GM18498 (cell line): ENCODE data around the gene ZC3H7B.

Experiments
- ATAC-seq: cut with Tn5 transposase; IDR thresholded peaks from one replicate; pipeline ENCODE4 v1.9.1; 2021; ENCODE audit warnings: mild to moderate bottlenecking, moderate library complexity; ENCODE audit not compliant: unreplicated experiment

The ZC3H7B gene

DNA sequence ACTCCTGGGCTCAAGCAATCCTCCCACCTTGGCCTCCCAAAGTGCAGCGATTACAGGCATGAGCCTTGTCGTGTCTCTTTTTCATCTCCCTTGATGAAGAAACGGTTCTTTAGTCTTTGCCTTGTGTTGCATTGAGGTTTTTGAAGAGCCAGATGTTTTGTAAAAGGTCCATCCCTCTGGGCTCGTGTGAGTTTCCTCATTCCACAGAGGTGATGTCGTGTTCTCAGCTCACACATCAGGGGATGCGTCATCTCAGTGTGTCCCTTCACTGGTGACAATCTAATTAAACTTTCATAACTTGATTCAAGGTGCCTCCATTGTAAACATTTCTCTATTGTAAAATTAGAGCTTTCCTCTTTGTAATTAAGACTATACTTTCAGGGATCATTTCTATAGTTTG is 50.7 kb downstream of the ZC3H7B start:
- ATAC-seq, result no peak

DNA sequence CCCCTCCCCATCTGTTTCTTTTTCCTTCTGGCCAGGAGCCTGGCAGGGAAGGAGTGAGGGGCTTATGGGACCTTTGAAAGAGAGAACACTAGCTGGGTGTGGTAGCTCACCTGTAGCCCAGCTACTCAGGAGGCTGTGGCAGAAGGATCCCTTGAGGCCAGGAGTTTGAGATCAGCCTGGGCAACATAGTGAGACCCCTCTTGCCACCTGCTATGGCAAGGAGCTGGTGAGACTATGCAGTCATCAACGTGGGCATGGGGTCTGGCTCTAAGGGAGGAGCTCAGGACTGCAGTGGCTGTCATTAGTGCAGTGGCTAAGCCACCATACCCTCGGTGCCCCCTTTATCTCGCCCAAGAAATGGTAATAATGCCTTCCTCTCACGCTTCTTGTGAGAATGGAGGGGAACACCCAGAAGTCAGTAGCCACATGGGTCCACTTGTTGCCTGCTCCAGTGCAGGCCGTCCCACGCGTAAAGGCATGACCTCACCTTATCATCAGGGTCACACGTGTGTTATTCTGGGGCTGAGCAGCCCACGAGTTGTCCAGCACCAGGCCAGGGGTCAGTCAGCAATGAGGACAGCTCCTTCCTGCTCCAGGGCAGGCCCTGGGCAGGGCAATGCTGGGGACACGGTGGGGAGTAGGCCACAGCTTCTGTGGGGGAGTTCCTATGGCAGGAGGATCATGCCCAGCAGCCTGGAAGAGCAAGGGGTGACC is 52.7 kb downstream of the ZC3H7B start:
- ATAC-seq, result no peak

DNA sequence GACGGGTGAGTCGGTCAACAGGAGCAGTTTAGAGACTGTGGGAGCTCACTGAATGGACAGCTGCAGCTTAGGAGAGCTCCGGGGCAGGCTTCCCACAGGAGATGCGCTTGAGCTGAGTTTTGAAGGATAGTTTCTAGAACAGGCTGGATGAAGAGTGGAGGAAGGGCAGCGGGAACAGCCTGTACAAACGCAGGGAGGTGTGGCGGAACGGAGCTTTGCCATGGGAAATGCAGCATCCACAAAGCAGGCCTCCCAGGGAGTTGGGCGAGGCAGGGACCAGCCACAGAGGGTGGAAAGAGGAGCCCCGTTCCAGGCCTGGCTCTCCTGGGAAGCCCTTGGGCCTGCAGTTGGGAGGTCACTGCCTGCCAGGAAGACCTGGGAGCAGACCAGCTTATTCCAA is 53.7 kb downstream of the ZC3H7B start:
- no peak for ATAC-seq

DNA sequence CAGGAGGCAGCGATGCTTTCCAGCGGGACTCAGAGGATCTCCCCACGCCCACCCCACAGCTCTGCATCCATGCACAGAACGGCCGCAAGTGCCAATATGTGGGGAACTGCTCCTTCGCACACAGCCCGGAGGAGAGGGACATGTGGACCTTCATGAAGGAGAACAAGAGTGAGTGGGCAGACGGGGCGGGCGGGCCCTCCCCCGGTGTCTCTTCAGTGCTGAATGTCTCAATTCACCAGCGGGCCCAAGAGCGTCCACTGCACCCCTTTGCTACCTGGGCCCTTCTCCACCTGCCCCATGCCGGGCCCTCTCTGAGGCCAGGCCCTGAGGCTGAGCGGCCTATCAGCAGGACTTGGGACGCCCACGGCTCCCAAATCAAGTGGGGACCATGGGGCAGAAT is 54.6 kb downstream of the ZC3H7B start:
- no peak for ATAC-seq

DNA sequence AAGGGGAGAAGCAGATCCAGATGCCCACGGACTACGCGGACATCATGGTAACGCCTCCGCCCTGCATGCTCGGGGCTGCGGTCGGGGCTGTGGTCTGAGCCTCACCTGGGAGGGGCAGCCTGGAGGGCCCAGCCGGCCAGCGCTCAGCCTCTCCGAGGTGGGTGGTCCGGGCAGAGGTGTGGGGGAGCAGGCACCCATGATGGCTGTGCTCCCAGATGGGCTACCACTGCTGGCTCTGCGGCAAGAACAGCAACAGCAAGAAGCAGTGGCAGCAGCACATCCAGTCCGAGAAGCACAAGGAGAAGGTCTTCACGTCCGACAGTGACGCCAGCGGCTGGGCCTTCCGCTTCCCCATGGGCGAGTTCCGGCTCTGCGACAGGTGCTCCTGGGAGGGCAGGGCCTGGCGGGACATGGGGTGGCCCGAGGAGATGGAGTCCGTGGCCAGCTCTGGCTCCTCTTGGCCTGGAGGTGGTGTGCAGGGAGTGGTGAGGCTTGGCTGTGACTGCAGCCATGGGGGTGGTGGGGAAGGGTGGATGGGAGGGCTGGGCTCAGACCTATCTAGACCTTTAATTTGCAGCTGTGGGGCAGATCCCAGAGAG is 55.2 kb downstream of the ZC3H7B start:
- no peak for ATAC-seq

DNA sequence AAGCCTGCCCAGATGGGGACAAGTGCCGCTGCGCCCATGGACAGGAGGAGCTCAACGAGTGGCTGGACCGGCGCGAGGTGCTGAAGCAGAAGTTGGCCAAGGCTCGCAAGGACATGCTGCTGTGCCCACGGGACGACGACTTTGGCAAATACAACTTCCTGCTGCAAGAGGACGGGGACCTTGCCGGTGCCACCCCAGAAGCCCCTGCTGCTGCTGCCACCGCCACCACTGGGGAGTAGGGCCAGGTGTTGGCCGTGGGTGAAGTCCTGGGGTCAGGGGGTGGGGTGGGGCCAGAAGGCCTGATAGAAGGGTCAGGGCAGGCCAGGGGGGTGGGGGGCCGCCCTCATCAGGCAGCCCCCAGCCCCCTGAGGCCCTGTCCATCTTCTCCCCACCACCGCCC is 55.9 kb downstream of the ZC3H7B start:
- no peak for ATAC-seq

DNA sequence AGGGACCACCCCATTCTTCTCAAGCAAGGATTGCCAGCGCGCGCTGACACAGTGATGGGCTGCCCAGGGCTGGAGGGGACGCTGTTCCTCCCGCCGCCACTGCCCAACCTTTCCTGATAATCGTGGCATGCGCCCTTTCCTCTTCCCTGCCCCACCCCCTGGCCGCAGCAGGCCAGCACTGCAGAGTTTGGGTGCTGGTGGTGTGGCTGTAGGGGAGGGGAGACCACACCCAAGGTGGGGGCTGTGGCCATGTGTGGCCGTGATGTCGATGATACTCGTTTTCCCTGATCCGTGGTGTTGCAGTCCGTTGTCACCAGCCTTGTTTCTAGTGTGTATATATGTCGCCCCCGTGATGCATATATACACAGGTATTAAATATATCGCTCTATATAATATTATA is 57.6 kb downstream of the ZC3H7B start:
- no peak for ATAC-seq

DNA sequence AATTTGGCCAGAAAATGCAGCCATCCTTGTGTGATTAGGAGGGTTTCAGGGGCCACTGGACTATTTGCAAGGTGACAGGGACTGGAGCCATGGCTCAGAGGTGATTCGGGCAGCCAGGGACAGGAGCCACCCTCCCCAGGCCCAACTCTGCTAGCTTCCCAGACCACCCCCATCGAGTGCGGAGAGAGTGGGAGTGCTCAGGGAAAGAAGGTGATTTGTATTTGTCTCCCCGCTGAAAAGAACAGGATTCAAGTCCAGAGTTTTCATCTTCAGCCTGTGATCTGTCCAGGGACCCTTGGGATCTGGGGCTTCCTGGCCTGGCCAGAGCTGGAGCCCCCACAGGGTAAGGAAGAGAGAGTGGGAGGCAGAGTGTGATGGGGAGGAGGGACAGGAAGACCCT is 58.1 kb downstream of the ZC3H7B start:
- no peak for ATAC-seq

DNA sequence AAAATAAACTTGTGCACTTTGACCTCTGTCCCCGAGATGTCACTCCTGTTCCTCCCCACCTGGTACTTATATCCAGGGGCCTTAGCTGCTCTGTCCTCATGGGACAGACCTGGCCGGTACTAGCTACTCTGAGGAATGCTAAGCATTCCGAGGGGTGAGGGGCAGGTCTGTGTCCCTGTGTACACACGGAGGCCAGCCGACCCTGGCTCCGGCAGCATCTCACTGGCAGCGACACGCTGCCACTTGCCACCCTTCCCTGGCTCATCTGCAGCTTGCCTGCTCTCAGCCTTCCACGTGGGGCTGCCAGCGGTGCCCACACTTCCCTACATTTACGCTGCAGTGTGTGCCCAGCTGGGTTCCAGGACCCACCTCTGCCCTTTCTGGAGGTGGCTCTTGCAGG is 58.8 kb downstream of the ZC3H7B start:
- no peak for ATAC-seq

DNA sequence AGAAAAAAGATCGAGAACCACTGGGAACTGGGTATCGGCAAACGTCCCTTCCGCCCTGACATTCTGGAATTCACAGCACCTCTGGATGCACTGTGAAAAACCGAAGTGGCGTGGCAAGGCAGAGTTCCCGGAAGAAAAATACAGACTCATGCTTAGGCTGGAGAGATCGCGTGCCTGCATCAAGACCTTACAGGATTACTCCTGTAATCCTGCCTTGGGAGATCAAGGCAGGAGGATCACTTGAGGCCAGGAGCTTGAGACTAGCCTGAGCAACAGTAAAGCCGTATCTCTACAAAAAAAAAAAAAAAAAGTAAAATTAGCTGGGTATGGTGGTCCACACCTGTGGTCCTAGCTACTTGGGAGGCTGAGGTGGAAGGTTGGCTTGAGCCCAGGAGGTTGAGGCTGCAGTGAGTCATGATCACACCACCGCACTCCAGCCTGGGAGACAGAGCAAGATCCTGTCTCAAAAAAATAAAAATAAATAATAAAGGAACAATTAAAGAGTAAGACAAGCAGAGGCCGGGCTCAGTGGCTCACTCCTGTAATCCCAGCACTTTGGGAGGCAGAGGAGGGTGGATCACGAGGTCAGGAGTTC is 60.5 kb downstream of the ZC3H7B start:
- no peak for ATAC-seq

DNA sequence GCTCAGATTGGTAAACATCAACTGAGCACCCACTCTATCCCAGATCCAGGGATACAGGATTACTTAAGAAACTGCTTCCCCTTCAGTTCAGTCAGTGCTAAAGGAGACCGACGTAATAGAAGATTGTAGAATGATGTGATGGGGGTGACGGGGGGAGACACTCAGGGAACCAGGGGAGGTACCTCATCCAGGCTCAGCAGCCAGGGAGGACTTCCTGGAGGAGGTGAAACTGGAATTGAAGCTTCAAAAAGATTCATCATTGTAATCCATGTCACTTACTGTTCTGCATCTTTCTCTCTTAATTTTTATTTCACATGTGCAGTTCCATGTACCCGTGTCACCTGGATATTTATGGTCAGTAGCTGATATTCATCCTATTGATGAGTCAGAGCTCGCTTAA is 61.3 kb downstream of the ZC3H7B start:
- no peak for ATAC-seq

DNA sequence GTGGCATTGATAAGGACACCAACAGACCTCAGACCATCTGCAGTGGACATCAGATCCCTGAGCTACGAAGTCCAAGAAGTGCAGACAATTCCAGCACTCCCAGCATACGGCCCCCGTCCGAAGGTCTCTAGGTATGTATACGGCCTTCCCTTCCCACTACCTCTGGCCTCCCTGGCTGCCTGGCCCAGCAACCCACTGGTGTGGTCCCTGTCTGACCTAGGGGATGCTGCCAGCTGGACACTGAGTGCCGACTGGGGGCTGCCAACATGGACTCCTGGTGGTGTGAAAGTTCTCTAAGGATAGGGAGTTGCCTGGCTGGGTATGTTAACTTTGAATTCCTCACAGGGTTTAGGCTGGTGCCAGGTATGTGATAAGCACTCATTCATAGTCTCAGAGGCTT is 62.9 kb downstream of the ZC3H7B start:
- no peak for ATAC-seq

DNA sequence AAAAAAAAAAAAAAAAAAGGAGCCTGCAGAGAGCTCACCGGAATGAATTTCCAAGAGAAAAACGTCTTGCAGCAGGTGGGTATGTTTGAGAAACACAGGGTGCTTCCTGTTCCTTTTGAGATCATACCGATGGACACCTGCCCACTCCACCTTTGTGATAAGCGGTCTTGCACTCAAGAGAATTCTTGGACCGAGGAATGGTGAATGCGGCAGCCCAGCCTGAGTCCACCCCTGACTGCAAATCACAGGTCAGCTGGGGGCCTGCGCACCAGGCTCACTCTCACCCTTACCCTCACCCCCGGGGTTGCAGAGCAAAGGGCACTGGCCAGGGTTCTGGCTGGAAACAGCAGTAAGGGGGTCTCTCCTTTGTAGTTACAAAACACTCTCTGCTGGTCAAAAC is 63.6 kb downstream of the ZC3H7B start:
- ATAC-seq, result no peak

DNA sequence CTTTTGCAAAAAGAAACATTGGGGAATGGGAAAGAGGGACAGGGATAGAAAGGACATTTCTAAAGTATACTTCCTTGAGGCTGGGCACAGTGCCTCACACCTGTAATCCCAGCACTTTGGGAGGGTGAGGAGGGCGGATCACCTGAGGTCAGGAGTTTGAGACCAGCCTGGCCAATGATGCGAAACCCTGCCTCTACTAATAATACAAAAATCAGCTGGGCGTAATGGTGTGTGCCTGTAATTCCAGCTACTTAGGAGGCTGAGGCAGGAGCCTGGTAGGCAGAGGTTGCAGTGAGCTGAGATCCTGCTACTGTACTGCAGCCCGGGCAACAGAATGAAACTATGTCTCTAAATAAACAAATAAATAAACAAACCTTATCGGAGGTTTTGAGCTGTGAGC is 64.1 kb downstream of the ZC3H7B start:
- no peak for ATAC-seq

DNA sequence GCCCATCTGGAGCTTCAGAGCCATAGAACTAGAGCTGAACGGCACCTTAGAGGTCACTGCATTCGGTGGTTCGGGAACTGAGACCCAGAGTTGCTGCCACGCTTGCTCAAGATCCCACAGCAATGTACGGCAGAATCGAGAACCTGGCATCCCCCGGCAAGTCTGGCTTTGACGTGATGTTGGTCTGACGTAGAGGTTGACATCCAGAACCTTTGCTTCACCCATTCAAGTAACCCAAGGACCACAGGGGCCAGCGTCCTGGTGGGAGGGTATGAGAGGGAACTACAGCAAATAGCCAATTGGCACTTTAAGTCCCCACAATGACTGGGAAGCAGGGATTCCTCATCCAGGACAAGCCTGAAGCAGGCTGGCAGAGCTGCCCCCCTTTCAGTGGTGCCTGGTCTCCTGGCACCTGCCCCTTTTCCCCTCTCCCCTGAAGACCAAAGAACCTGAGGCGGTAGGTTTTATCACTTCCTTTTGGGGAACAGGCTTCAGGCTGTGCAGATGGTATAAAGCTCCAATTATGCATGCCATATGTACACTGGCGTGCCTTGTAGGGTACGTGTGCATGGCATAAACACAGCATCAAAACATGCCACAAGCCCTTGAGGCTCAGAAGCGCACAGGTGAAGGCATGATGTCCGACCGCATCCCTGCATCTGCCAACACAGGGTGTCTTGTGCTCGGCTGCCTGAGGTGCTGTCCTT is 65.2 kb downstream of the ZC3H7B start:
- ATAC-seq, result no peak

DNA sequence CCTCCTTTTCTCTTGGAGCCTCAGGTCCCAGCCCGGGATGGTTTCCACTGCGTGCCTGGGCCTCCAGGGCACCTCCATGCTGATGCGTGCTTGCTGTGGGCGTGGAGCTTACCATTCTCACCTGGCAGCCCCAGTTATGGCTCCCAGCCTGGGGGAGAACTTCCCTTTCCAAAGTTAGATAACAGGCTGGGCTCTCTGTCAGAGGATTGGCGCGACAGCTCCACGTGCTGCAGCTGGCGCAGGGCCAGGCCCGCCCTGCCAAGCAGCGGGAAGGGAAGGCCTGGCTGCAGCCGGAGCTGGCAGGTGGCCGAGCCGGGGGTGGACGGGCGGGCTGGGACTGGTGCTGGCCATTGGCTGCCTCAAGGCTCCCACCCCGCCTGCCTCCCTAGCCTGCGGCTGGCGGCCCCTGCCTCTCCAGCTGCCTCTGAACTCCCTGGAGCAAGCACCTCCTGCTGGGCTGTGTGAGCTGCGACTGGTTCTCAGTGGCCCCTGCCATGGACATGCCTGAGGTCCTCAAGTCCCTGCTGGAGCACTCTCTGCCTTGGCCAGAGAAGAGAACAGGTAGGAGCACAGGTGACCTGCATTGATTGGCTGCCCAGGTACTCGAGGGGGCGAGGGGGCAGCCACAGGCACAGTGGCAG is 65.8 kb downstream of the ZC3H7B start:
- ATAC-seq, result no peak

DNA sequence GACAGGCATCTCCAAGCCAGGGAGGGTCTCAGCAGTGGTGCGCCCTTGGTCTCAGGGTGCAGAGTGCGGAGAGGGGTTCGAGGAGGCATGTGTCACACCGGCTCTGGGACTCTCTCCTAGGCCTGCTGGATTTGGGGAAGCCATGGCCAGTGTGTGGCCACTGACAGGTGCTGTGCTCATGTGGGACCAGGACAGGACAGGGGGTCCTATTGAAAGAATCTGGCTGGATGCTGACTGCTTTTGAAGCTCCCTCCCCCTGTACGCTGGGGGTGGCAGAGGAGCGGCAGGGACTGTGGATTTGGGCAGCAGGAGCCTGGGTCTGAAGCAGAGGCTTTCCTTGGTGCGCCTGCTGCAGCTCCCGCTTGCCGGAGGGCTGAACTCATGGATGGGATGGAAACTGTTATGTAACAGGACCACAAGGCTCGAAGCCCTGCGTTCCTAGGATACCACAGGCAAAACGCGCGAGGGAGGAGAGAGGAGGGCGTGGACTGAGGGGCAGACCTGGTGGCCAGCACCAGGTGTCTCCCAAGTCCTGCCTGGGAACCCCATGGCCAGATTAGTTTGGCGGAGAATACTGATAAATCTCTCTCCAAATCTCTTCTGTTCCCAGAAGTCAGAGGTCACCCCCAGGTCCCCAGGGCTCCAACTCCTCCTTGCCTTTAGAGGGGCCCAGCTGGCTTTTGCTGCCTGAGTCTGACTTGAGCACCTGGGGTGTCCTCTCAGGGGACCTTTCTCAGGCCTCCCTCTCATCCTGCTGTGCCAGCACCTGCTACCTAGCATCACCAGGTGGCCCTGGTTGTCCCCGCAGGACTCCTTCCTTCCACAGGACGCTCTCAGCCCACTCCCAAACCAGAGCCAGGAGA is 66.6 kb downstream of the ZC3H7B start:
- no peak for ATAC-seq

DNA sequence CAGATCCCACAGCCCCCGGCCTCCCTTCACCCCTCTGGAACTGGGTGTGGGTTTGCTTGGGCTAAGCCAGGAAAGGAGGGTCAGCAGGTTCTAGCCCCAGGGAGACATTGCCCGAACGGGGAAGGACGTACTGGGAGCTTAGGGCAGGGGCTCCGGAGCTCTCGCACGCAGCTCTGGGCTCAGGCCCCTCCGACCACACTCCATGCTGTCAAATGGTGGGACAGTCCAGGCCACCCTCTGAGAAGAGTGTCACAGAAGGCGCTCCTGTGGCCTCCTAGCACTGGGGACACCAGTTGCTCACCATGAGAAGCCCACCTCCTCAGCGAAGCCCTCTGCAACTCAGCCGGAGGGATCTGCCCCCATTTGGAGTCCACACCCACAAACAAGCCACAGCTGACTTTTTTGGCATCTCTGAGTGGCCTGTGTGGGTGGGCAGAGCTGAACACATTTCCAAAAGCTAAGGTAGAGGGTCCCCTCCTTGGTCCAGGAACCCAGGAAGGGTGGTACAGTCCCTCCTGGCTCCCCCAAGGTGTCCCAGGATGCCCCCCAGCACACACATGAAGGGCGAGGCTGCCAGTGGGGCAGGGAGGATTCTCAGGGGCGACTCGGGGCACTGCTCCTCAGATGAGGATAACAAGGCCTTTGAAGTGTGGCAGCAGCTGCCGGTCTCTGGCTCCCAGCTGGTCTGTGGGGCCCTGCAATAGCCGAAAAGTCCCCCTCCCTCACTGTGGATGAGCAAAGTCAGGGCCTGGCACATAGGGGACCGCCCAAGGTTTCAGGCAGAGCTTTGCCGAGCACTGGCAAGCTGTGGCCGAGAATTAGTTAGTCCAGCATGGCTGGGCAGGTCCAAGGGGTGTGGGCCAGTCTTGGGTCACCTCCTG is 67.5 kb downstream of the ZC3H7B start:
- ATAC-seq, result no peak

DNA sequence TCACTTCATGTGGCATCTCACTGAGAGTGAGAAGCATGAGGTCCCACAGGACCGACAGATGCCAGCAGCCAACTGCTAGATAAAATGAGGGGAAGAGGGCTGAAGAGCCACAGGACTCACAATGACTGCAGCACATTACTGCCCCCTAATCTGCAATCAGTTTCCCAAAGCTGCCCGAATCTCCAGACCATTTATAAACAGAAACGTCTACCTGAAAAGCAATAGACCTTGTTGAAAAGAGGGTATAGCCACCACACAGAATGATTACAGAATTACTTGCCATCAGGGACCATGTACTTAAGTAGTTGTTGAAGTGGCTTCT is 68.1 kb downstream of the ZC3H7B start:
- ATAC-seq, result no peak

DNA sequence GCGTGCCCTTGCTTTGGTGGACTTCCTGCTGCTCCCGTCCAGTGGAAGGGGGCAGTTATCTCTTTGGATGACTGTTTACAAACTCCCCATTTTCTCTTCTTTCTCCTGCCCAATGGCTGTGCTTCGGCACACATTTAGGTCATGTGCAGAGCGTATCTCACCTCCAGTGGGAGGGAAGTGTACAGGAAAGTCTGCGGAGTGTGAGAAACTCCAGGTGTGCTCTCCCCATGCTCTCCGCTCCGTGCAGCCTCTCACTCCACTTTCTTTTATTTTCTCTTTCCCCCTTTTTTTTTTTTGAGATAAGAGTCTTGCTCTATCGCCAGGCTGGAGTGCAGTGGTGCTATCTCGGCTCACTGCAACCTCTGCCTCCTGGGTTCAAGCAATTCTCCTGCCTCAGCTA is 68.5 kb downstream of the ZC3H7B start:
- no peak for ATAC-seq
